Measurements from ENCODE around the gene SLC6A19. TPM values are rescaled to one million over a fixed set of nuclear protein-coding genes. Genes with fewer than 3 reads are reported as not detected.

Gene SLC6A19
- total RNA-seq, 1 experiment from 2014 or later = 0.07 TPM

GRCh38 chr5:1249366-1250280, 48.2 kb downstream of the SLC6A19 start:
- no peaks in the 10 kb centered on the region for H3K27me3 ChIP-seq (ENCODE audit: control insufficient read depth, insufficient read depth, low read length)
- no peak for DNase-seq
- H3K36me3 ChIP-seq (replicated peaks; ENCODE audit: control insufficient read depth, insufficient read depth, low read length) = no peaks in the 10 kb centered on the region
- H3K4me3 ChIP-seq (ENCODE audit: insufficient read depth, low read depth, low read length) = no peak overlapping the region

DNA sequence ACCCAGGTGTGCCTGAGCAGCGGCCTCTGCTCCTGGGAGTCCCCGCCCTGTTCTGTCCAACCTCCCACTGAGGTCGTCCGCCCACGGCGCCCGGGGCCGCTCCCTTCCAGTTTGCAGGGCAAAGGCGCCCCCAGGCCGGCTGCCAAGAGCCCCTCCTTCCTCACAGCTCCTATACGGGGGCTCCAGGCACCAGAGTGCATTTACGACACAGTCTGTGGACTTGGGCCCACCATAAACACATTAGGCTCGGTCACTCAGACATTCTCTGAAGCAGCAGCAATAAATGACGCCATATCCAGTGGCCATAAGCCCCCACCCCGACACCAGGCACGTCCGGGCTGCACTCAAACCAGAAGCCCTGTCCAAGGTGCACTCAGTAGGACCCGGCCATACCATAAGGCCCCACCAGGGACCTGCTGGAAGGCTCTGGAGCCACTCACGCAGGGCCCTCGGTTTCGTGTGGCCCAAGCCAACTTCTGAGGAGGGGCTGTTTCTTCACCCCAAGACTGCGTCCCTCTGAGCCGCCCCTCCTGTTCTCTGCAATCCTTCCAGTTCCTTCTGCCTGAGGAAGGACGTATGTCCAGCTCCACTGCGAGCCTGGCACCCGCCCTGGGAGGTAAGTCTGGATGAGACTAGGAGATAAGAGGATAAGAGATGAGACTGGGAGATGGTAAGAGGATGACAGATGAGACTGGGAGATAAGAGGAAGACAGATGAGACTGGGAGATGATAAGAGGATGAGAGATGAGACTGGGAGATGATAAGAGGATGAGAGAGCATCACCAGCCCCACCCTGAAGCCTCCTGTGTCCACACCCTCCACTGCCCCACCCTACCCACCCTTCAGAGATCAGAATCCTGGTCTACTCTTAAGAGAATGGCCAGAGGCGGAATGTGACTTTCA, 50.5 kb downstream of the SLC6A19 start:
- H3K4me3 ChIP-seq (ENCODE audit: insufficient read depth, low read depth, low read length) = no peak overlapping the region
- 0 out of 2 replicates have a peak, but pooled peaks cover 1% of the 10 kb centered on the region for H3K36me3 ChIP-seq (replicated peaks; ENCODE audit: control insufficient read depth, insufficient read depth, low read length)
- H3K27me3 ChIP-seq (ENCODE audit: control insufficient read depth, insufficient read depth, low read length) = no peaks in the 10 kb centered on the region
- no peak for DNase-seq

GRCh38 chr5:1252681-1253080, 51.3 kb downstream of the SLC6A19 start:
- Histone ChIP-seq H3K4me3 (ENCODE audit: insufficient read depth, low read depth, low read length) (no peak overlapping the region), H3K36me3 (replicated peaks; ENCODE audit: control insufficient read depth, insufficient read depth, low read length) (0 out of 2 replicates have a peak, but pooled peaks cover 1% of the 10 kb centered on the region), H3K27me3 (ENCODE audit: control insufficient read depth, insufficient read depth, low read length) (no peaks in the 10 kb centered on the region)
- no peak for DNase-seq

- DNase-seq = no peak
- H3K4me3 ChIP-seq (ENCODE audit: insufficient read depth, low read depth, low read length) = no peak overlapping the region
- H3K36me3 ChIP-seq (replicated peaks; ENCODE audit: control insufficient read depth, insufficient read depth, low read length) = 0 out of 2 replicates have a peak, but pooled peaks cover 1% of the 10 kb centered on the region
- H3K27me3 ChIP-seq (ENCODE audit: control insufficient read depth, insufficient read depth, low read length) = no peaks in the 10 kb centered on the region
Observed at GRCh38 chr5:1253456-1254105, 52.2 kb downstream of the SLC6A19 start.

DNA sequence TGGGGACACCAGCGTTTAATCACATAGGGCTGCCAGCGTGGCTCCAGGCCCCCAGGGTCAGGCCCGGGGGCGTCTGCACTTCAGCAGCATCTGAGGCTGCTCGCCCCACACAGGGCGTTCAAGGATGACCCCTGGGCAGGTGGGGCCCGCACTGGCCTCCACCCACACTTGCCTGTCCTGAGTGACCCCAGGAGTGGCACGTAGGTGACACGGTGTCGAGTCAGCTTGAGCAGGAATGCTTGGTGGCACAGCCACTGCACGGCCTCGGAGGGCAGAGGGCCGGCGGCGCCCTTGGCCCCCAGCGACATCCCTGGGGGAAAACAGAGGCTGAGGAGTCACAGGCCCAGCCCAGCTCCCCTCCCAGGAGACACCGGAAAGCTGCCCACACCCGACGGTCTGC, 52.8 kb downstream of the SLC6A19 start:
- no peaks in the 10 kb centered on the region for H3K27me3 ChIP-seq (ENCODE audit: control insufficient read depth, insufficient read depth, low read length)
- H3K36me3 ChIP-seq (replicated peaks; ENCODE audit: control insufficient read depth, insufficient read depth, low read length) = 0 out of 2 replicates have a peak, but pooled peaks cover 1% of the 10 kb centered on the region
- no peak for DNase-seq
- H3K4me3 ChIP-seq (ENCODE audit: insufficient read depth, low read depth, low read length) = no peak overlapping the region

DNA sequence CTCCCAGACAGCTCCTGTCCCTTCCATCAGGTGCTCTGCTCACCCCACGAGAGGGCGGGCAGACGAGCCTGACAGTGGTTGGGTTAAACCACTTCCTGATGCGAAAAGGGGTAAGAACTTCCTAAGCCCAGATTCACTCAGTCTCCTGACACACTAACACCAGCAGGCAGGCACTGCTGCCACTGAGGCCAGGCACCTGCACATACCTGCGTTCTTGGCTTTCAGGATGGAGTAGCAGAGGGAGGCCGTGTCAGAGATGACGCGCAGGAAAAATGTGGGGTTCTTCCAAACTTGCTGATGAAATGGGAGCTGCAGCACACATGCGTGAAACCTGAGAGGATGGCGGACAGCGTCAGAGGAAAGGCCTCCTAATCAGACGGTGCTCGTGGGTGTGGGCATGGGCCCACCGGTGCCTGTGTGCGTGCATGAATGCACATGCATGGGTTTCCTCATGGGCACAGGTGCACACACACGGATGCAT, 53.7 kb downstream of the SLC6A19 start:
- no peak for DNase-seq
- H3K4me3 ChIP-seq (ENCODE audit: insufficient read depth, low read depth, low read length) = no peak overlapping the region
- peaks cover 3% of the 10 kb centered on the region; the same call in 1 of the 2 replicates for H3K36me3 ChIP-seq (replicated peaks; ENCODE audit: control insufficient read depth, insufficient read depth, low read length)
- no peaks in the 10 kb centered on the region for H3K27me3 ChIP-seq (ENCODE audit: control insufficient read depth, insufficient read depth, low read length)

GRCh38 chr5:1256776-1257175, 55.4 kb downstream of the SLC6A19 start:
- H3K36me3 ChIP-seq (replicated peaks; ENCODE audit: control insufficient read depth, insufficient read depth, low read length) = peaks cover 4% of the 10 kb centered on the region; the same call in 1 of the 2 replicates
- no peaks in the 10 kb centered on the region for H3K27me3 ChIP-seq (ENCODE audit: control insufficient read depth, insufficient read depth, low read length)
- no peak for DNase-seq
- no peak overlapping the region for H3K4me3 ChIP-seq (ENCODE audit: insufficient read depth, low read depth, low read length)

DNA sequence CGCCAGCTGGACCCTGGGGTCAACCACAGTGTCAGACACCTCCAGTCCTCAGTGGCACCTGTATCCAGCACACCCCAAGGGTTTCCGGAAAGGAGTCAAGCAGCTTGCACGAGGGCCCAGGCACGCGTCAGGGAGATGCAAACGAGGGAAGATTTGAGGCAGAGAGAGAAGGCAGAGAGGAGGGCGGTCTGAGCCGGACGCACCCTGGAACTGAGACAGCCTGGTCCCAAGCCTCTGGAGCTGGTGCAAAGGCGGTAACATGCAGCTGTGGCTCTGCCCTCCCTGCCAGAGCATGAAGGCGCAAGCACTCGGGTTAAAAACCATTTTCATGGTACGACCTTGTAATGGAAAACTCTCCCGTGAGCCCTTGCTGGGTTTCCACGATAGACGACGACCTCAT, 56.0 kb downstream of the SLC6A19 start:
- Histone ChIP-seq H3K27me3 (ENCODE audit: control insufficient read depth, insufficient read depth, low read length) (no peaks in the 10 kb centered on the region), H3K4me3 (ENCODE audit: insufficient read depth, low read depth, low read length) (no peak overlapping the region), H3K36me3 (replicated peaks; ENCODE audit: control insufficient read depth, insufficient read depth, low read length) (peaks cover 4% of the 10 kb centered on the region; the same call in 1 of the 2 replicates)
- DNase-seq = no peak

DNA sequence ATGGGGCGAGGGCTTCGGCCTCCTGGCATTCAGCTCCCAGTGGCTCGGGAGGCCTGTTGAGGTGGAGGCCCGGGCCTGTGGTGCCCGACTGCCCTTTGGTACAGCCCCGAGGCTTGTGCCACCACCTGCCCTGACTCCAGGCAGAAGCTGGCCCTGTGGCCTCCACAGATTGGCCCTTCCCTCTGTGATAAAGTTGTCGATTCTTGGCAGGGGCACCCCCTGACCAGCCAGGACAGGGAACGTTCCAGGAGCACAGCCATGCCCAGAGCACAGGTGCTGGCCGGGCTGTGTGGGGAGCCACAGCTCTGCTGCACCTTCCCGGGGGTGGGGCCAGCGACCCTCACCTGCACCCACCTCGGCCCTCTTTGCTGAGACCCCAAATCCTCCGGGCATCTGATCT, 56.4 kb downstream of the SLC6A19 start:
- H3K27me3 ChIP-seq (ENCODE audit: control insufficient read depth, insufficient read depth, low read length) = no peaks in the 10 kb centered on the region
- peaks cover 4% of the 10 kb centered on the region; the same call in 1 of the 2 replicates for H3K36me3 ChIP-seq (replicated peaks; ENCODE audit: control insufficient read depth, insufficient read depth, low read length)
- no peak overlapping the region for H3K4me3 ChIP-seq (ENCODE audit: insufficient read depth, low read depth, low read length)
- DNase-seq = no peak

DNA sequence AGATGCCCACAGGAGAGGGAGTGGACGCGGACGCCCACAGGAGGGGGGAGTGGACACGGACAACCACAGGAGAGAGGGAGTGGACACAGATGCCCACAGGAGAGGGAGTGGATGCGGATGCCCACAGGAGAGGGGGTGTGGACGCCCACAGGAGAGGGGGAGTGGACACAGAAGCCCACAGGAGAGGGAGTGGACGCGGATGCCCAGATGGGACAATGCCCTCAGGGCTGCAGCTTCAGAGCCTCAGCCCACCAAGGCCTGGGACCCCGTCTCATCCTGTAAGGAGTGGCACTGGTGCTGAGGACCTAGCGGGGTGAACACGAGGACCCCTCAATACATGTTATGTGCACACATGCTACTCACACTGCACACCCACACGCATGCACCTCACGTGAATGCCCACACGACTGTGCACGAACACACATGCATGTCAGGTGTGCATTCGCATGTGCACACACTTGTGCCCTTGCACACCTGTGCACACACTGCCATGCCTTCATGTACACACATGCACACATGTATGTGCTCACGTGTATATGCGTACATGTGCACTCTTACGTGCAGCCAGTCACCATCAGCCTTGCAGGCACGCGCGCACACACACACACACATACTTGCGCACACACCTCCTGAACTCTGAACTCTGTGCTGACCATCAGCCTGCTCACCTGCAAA, 58.5 kb downstream of the SLC6A19 start:
- DNase-seq = no peak
- Histone ChIP-seq H3K4me3 (ENCODE audit: insufficient read depth, low read depth, low read length) (no peak overlapping the region), H3K27me3 (ENCODE audit: control insufficient read depth, insufficient read depth, low read length) (no peaks in the 10 kb centered on the region), H3K36me3 (replicated peaks; ENCODE audit: control insufficient read depth, insufficient read depth, low read length) (peaks cover 4% of the 10 kb centered on the region; the same call in 1 of the 2 replicates)

DNA sequence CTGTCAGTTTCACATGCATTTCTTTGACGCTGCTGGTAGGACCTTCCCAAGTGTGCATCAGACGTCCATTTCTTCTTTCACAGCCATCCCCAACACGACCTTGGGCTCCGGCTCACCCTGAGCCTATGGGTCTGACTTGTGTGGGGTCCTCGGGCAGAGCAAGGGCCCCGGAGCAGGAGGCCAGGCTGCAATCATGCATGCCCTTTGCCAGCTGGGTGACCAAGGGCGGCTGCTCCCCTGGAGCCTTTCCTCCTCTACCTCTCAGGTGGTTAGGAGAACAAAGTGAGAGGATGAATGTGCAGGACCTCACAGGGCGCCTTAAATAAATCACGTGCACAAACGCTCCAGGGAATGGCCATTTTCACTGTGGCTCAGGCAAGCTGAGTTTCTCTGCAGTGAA, 60.2 kb downstream of the SLC6A19 start:
- Histone ChIP-seq H3K27me3 (ENCODE audit: control insufficient read depth, insufficient read depth, low read length) (no peaks in the 10 kb centered on the region), H3K4me3 (ENCODE audit: insufficient read depth, low read depth, low read length) (no peak overlapping the region), H3K36me3 (replicated peaks; ENCODE audit: control insufficient read depth, insufficient read depth, low read length) (peaks cover 3% of the 10 kb centered on the region; the same call in 1 of the 2 replicates)
- DNase-seq = no peak

- Histone ChIP-seq H3K4me3 (ENCODE audit: insufficient read depth, low read depth, low read length) (no peak overlapping the region), H3K36me3 (replicated peaks; ENCODE audit: control insufficient read depth, insufficient read depth, low read length) (peaks cover 3% of the 10 kb centered on the region; the same call in 1 of the 2 replicates), H3K27me3 (ENCODE audit: control insufficient read depth, insufficient read depth, low read length) (no peaks in the 10 kb centered on the region)
- DNase-seq = no peak
Observed at GRCh38 chr5:1262381-1262780, 61.0 kb downstream of the SLC6A19 start.

DNA sequence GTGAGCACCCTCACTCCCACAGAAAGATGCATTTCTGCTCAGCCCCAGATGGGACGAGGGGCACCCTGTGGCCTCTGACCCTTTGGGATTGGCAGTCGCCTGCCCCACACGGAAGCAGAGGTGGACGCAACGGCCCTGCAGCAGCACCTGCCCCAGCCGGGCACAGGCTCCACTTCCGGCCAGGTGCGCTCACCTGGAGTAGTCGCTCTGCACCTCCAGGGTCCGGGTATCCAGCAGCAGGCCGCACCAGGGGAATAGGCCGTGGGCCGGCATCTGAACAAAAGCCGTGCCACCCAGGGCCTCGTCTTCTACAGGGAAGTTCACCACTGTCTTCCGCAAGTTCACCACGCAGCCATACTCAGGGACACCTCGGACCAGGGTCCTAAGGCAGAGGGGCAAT, 62.8 kb downstream of the SLC6A19 start:
- no peak for DNase-seq
- Histone ChIP-seq H3K4me3 (ENCODE audit: insufficient read depth, low read depth, low read length) (no peak overlapping the region), H3K27me3 (ENCODE audit: control insufficient read depth, insufficient read depth, low read length) (no peaks in the 10 kb centered on the region), H3K36me3 (replicated peaks; ENCODE audit: control insufficient read depth, insufficient read depth, low read length) (peaks cover 4% of the 10 kb centered on the region)

Measured in H7 (cell line).